Spinal cord (tissue), 10 donors: ENCODE results near the gene WASF3. TPM values are rescaled to one million over a fixed set of nuclear protein-coding genes. Genes with fewer than 3 reads are reported as not detected.
A peak's percentile ranks its signal among the peaks of the same experiment; 100 is the strongest.
"Not testable (repeated sequence)": the region's sequence is repeated elsewhere in the genome, so short reads cannot be mapped to it uniquely, and the experiment has no call there.

Experiments
- DNase-seq, 6 donors: peaks; one replicate each; pipeline versions ENCODE4 v3.0.0 to v3.0.0-alpha.2; 2013 to 2015; ENCODE audit warnings: low spot score in 6 of 6, low read depth in 4 of 6
- H3K27ac ChIP-seq: one replicate; pipeline ENCODE4 v1.5.1; 2013; ENCODE audit warnings: low read depth, low read length, control low read depth
- H3K27me3 ChIP-seq: one replicate; pipeline ENCODE4 v1.6.1; 2013; ENCODE audit warnings: low read length; ENCODE audit not compliant: control insufficient read depth, insufficient read depth
- H3K36me3 ChIP-seq: one replicate; pipeline ENCODE4 v1.6.1; 2013; ENCODE audit warnings: low read length; ENCODE audit not compliant: control insufficient read depth, insufficient read depth
- H3K4me1 ChIP-seq: one replicate; pipeline ENCODE4 v1.6.1; 2013; ENCODE audit warnings: low read length; ENCODE audit not compliant: control insufficient read depth, insufficient read depth
- H3K4me3 ChIP-seq: one replicate; pipeline ENCODE4 v1.5.1; 2013; ENCODE audit warnings: low read depth, low read length, control low read depth
- H3K9me3 ChIP-seq: one replicate; pipeline ENCODE4 v1.6.1; 2013; ENCODE audit warnings: low read length; ENCODE audit not compliant: control insufficient read depth, insufficient read depth
- WGBS: methylation state at CpG from one replicate; pipeline ENCODE4 v1.1.5; 2013; ENCODE audit warnings: missing lambda C conversion rate; ENCODE audit not compliant: insufficient coverage; 5-methylcytosine and 5-hydroxymethylcytosine counted together
- polyA plus RNA-seq, 2 donors: library from polyadenylated mRNA; unstranded; fragments of 120-200 nt; gene quantifications; one replicate each; pipeline ENCODE4 v1.2.1, GENCODE V29; 2013; ENCODE audit not compliant: insufficient read length in 2 of 2
- total RNA-seq, 2 donors: library from RNA; depleted of rRNA in 1 of 2; stranded (reverse); fragments of 120-200 nt in 1 of 2; fragments of >200 nt in 1 of 2; gene quantifications; one replicate each; pipeline versions ENCODE4 v1.2.3 to v1.2.4, GENCODE V29; 2013 to 2014
- donor health status: healthy.

The WASF3 gene
- total and polyA plus RNA-seq, 4 donors: 19.5 to 68.8 (median 53.0) TPM

GRCh38 chr13:26635634-26636033, 78.2 kb downstream of the WASF3 start:
- not testable (repeated sequence) for H3K27me3 ChIP-seq, H3K36me3 ChIP-seq, H3K9me3 ChIP-seq, H3K4me3 ChIP-seq, DNase-seq, H3K4me1 ChIP-seq, H3K27ac ChIP-seq
- WGBS: 98% methylated on average over 5 of the region's 6 CpGs

DNA sequence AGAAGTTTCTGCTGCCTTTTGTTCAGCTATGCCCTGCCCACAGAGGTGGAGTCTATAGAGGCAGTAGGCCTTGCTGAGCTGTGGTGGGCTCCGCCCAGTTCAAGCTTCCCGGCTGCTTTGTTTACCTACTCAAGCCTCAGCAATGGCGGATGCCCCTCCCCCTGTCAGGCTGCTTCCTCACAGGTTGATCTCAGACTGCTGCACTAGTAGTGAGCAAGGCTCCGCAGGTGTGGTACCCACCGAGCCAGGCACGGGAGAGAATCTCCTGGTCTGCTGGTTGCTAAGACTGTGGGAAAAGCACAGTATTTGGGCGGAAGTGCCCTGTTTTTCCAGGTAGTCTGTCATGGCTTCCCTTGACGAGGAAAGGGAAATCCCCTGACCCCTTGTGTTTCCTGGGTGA, 78.6 kb downstream of the WASF3 start:
- not testable (repeated sequence) for DNase-seq, H3K27ac ChIP-seq, H3K4me1 ChIP-seq, H3K36me3 ChIP-seq, H3K4me3 ChIP-seq, H3K9me3 ChIP-seq, H3K27me3 ChIP-seq
- 90% methylated on average over 8 of the region's 8 CpGs for WGBS

DNA sequence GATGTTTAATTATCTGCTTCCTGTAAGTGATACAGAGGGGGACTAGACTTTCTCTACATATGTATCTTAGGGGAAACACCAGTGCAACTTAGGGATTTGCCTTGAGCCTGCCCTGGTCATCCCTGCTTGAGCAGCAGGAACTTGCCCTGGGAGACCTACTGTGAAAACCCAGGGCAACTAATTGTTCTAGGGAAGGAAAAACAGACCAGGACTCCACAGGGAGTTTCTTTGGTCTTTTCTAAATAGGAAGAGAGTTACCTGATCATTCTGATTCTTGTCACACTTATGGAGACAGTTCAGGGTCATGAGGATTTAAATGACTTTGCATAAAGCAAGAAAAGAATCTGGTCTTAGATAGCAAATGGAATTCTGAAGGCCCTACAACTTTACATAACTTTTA, 89.1 kb downstream of the WASF3 start:
- Histone ChIP-seq H3K27me3 (no peaks in the 10 kb centered on the region), H3K9me3 (no peaks in the 10 kb centered on the region), H3K4me1 (no peaks in the 10 kb centered on the region), H3K27ac (no peak overlapping the region), H3K4me3 (no peak overlapping the region), H3K36me3 (no peaks in the 10 kb centered on the region)
- no peak for DNase-seq

DNA sequence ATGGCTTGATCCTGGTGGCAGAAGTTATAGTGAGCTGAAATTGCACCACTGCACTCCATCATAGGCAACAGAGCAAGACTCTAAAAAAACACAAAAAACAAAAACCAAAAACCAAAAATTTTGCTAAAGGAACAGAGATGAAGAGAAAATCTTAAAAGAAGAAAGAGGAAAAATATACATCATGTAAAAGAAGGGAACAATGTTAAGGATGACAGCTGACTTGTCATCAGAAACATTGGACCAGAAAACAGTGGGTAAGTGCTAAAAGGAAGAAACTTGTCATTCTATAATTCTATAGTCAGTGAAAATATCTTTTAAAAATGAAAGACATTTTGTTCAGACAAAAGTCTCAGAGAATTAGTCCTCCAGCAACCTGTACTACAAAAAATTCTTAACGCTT, 93.8 kb downstream of the WASF3 start:
- Histone ChIP-seq H3K9me3 (no peaks in the 10 kb centered on the region), H3K4me3 (no peak overlapping the region), H3K4me1 (no peaks in the 10 kb centered on the region), H3K27ac (no peak overlapping the region), H3K36me3 (no peaks in the 10 kb centered on the region), H3K27me3 (no peaks in the 10 kb centered on the region)
- DNase-seq: no peak
- no CpG with 5 or more reads among the region's 1 CpG for WGBS

DNA sequence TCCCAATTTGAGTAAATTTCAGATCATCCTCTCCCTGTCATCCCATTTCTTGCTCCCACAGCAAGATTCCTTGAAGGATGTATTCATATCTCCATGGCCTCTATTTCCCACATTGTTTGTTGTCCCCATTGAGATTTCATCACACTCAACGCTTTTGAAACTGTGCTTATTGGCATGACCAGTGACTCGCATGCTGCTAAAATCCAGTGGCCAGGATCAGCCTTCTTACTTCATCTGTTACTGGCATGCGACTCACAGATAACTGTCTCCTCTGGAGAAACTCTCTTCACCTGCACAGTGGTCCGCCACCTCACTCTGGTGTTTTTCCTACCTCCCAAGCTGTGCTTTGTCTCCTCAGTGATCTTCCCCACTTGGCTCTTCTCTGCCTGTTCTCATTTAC, 95.8 kb downstream of the WASF3 start:
- H3K4me1 ChIP-seq: no peaks in the 10 kb centered on the region
- 98% methylated on average over 4 of the region's 4 CpGs for WGBS
- no peaks in the 10 kb centered on the region for H3K9me3 ChIP-seq
- no peaks in the 10 kb centered on the region for H3K27me3 ChIP-seq
- H3K27ac ChIP-seq: no peak overlapping the region
- no peaks in the 10 kb centered on the region for H3K36me3 ChIP-seq
- no peak for DNase-seq
- no peak overlapping the region for H3K4me3 ChIP-seq

- WGBS: 94% methylated on average over 4 of the region's 4 CpGs
- no peak for DNase-seq
- Histone ChIP-seq H3K4me3 (no peak overlapping the region), H3K27me3 (no peaks in the 10 kb centered on the region), H3K9me3 (no peaks in the 10 kb centered on the region), H3K36me3 (no peaks in the 10 kb centered on the region), H3K27ac (no peak overlapping the region), H3K4me1 (no peaks in the 10 kb centered on the region)
Observed at GRCh38 chr13:26653842-26654241, 96.4 kb downstream of the WASF3 start.

GRCh38 chr13:26656919-26657318, 99.4 kb downstream of the WASF3 start:
- DNase-seq: peak in 3 of 6 donors; percentile 23 to 57 (median 26)
- Histone ChIP-seq H3K27ac (no peak overlapping the region), H3K4me1 (peaks cover 6% of the 10 kb centered on the region), H3K4me3 (no peak overlapping the region), H3K27me3 (no peaks in the 10 kb centered on the region), H3K9me3 (no peaks in the 10 kb centered on the region), H3K36me3 (no peaks in the 10 kb centered on the region)
- WGBS: 100% methylated on average over 1 of the region's 4 CpGs

- peaks cover 7% of the 10 kb centered on the region for H3K4me1 ChIP-seq
- no peak overlapping the region for H3K27ac ChIP-seq
- DNase-seq: peak in 2 of 6 donors; percentile 26 to 77
- no peaks in the 10 kb centered on the region for H3K9me3 ChIP-seq
- H3K27me3 ChIP-seq: no peaks in the 10 kb centered on the region
- H3K36me3 ChIP-seq: no peaks in the 10 kb centered on the region
- no peak overlapping the region for H3K4me3 ChIP-seq
- 81% methylated on average over 3 of the region's 4 CpGs for WGBS
Observed at GRCh38 chr13:26658448-26659385, 101.2 kb downstream of the WASF3 start.

DNA sequence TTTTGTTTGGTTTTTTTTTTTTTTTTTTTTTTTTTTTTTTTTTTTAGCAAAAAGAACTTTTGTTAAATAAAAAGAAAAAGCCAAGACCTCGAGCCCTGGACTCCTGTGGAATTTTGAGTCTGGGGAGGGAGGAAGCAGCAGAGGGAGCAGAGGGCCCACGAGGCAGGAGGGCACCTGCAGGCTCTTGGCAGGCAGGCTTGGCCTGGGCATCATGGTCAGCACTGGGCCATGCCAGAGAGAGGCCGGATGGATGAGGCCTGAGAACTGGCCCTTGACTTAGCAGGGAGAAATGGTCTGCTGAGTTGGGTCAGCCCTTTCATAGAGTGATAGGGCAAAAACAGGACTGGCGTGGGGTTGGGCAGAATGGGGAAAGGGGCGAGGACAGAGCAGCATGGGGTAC, 102.7 kb downstream of the WASF3 start:
- Histone ChIP-seq H3K4me1 (peaks cover 7% of the 10 kb centered on the region), H3K27me3 (no peaks in the 10 kb centered on the region), H3K36me3 (no peaks in the 10 kb centered on the region), H3K9me3 (no peaks in the 10 kb centered on the region), H3K27ac (no peak overlapping the region), H3K4me3 (no peak overlapping the region)
- WGBS: 78% methylated on average over 5 of the region's 5 CpGs
- no peak for DNase-seq

GRCh38 chr13:26660766-26661165, 103.3 kb downstream of the WASF3 start:
- 82% methylated on average over 5 of the region's 6 CpGs for WGBS

More at GRCh38 chr13:26660766-26661165, 103.3 kb downstream of the WASF3 start:
- H3K27ac ChIP-seq: no peak overlapping the region
- H3K27me3 ChIP-seq: no peaks in the 10 kb centered on the region
- no peaks in the 10 kb centered on the region for H3K9me3 ChIP-seq
- no peak overlapping the region for H3K4me3 ChIP-seq
- H3K4me1 ChIP-seq: peaks cover 7% of the 10 kb centered on the region
- DNase-seq: no peak
- no peaks in the 10 kb centered on the region for H3K36me3 ChIP-seq
